Lower lobe of right lung (tissue), 2 donors: Measurements from ENCODE around the gene TMOD1. TPM values are rescaled to one million over a fixed set of nuclear protein-coding genes. Genes with fewer than 3 reads are reported as not detected.
A peak's percentile ranks its signal among the peaks of the same experiment; 100 is the strongest.
"Not testable (repeated sequence)": the region's sequence is repeated elsewhere in the genome, so short reads cannot be mapped to it uniquely, and the experiment has no call there.

Experiments
- ATAC-seq, 2 donors: fragments of 200-7000 bp; cut with Tn5 transposase; one replicate each; pipeline ENCODE4 v1.9.1; 2020 to 2022; ENCODE audit warnings: mild to moderate bottlenecking in 2 of 2, moderate library complexity in 2 of 2
- DNase-seq: peaks from one replicate; pipeline ENCODE4 v3.0.0-alpha.2; 2020
- H3K27ac ChIP-seq: fragments of 200-600 bp; one replicate; pipeline ENCODE4 v1.8.0; 2022
- H3K27me3 ChIP-seq: fragments of 200-600 bp; one replicate; pipeline ENCODE4 v1.8.0; 2022; ENCODE audit warnings: low read depth
- H3K36me3 ChIP-seq: fragments of 200-600 bp; one replicate; pipeline ENCODE4 v1.8.0; 2022; ENCODE audit warnings: mild to moderate bottlenecking
- H3K4me1 ChIP-seq: fragments of 200-600 bp; one replicate; pipeline ENCODE4 v1.8.0; 2022
- H3K4me3 ChIP-seq: fragments of 200-600 bp; one replicate; pipeline ENCODE4 v1.8.0; 2022; ENCODE audit warnings: mild to moderate bottlenecking
- H3K9me3 ChIP-seq: fragments of 200-600 bp; one replicate; pipeline ENCODE4 v1.8.0; 2022
- CTCF ChIP-seq: fragments of 200-600 bp; IDR thresholded peaks from one replicate; pipeline ENCODE4 v1.8.0; 2022; ENCODE audit warnings: antibody characterized with exemption, mild to moderate bottlenecking
- intact Hi-C: fragments of 100-400 bp; cut with DNase I; formaldehyde crosslinking; loops from one replicate; pipeline ENCODE4 v1.11.0; 2022
- total RNA-seq: library from RNA; stranded (reverse); fragmentation: NEBNext Ultra II Directional; extraction: Animal tissue kit (Norgen Biotek cat#: 25700); gene quantifications from one replicate; pipeline ENCODE4 v1.2.1, GENCODE V29; 2021
- donor health status: DM: no; HTN: yes; CAD: no; lungs with severe emphysema.

Gene TMOD1
- total RNA-seq, 1 donor from 2014 or later = 7.9 TPM

GRCh38 chr9:97604901-97605645 is 103.6 kb downstream of the TMOD1 start:
- Histone ChIP-seq H3K9me3 (no peaks in the 10 kb centered on the region), H3K4me1 (no peaks in the 10 kb centered on the region), H3K27ac (no peak overlapping the region), H3K4me3 (no peak overlapping the region), H3K27me3 (no peaks in the 10 kb centered on the region), H3K36me3 (peaks cover 90% of the 10 kb centered on the region)
- no peak for TF ChIP-seq CTCF
- ATAC-seq (peak in 1 of 2 donors; percentile 15), DNase-seq (no peak)
- intact Hi-C loops = no loop called here

- DNase-seq (no peak), ATAC-seq (peak; percentile 78)
- H3K36me3 ChIP-seq = peaks cover 54% of the 10 kb centered on the region
- H3K4me3 ChIP-seq = no peak overlapping the region
- intact Hi-C loops = loop anchor here (10.0 kb wide), 1 partner anchor 151 kb away; no protein-coding TSS in a partner anchor
- TF ChIP-seq CTCF = peak; percentile 89
- H3K27ac ChIP-seq = no peak overlapping the region
- H3K4me1 ChIP-seq = no peaks in the 10 kb centered on the region
- H3K9me3 ChIP-seq = no peaks in the 10 kb centered on the region
- no peaks in the 10 kb centered on the region for H3K27me3 ChIP-seq
Observed at GRCh38 chr9:97615439-97616072, 114.1 kb downstream of the TMOD1 start.

GRCh38 chr9:97617939-97618416 is 116.5 kb downstream of the TMOD1 start:
- intact Hi-C loops = loop anchor here (10.0 kb wide), 1 partner anchor 153 kb away; no protein-coding TSS in a partner anchor
- no peaks in the 10 kb centered on the region for H3K4me1 ChIP-seq
- no peaks in the 10 kb centered on the region for H3K9me3 ChIP-seq
- no peaks in the 10 kb centered on the region for H3K27me3 ChIP-seq
- H3K27ac ChIP-seq = no peak overlapping the region
- ATAC-seq (no peak), DNase-seq (no peak)
- no peak overlapping the region for H3K4me3 ChIP-seq
- H3K36me3 ChIP-seq = peaks cover 47% of the 10 kb centered on the region
- no peak for TF ChIP-seq CTCF

- H3K27me3 ChIP-seq, ATAC-seq, H3K27ac ChIP-seq, intact Hi-C loops, H3K9me3 ChIP-seq, H3K4me3 ChIP-seq, DNase-seq, H3K4me1 ChIP-seq: not testable (repeated sequence)
- H3K36me3 ChIP-seq = peaks cover 61% of the 10 kb centered on the region
Observed at GRCh38 chr9:97620063-97620462, 118.6 kb downstream of the TMOD1 start.

GRCh38 chr9:97622483-97622882 is 121.0 kb downstream of the TMOD1 start:
- peaks cover 58% of the 10 kb centered on the region for H3K36me3 ChIP-seq
- H3K9me3 ChIP-seq, H3K27me3 ChIP-seq, intact Hi-C loops, DNase-seq, H3K27ac ChIP-seq, H3K4me3 ChIP-seq, H3K4me1 ChIP-seq, ATAC-seq: not testable (repeated sequence)

GRCh38 chr9:97623946-97624345 is 122.5 kb downstream of the TMOD1 start:
- no peak overlapping the region for H3K4me3 ChIP-seq
- no peaks in the 10 kb centered on the region for H3K27me3 ChIP-seq
- ATAC-seq (no peak), DNase-seq (no peak)
- no peaks in the 10 kb centered on the region for H3K9me3 ChIP-seq
- intact Hi-C loops = no loop called here
- H3K27ac ChIP-seq = no peak overlapping the region
- H3K36me3 ChIP-seq = peaks cover 53% of the 10 kb centered on the region
- TF ChIP-seq CTCF = no peak
- H3K4me1 ChIP-seq = peaks cover 19% of the 10 kb centered on the region
